Transverse colon (tissue), 4 donors: Measurements from ENCODE around the gene TBCK. TPM values are rescaled to one million over a fixed set of nuclear protein-coding genes. Genes with fewer than 3 reads are reported as not detected.

Experiments used
- DNase-seq: peaks from one replicate; pipeline ENCODE4 v3.0.0-alpha.2; 2019
- H3K27ac ChIP-seq, 4 donors: fragments of 200-600 bp; sonication (generic); 2 replicates each; pipeline ENCODE4 v1.5.1; 2016 to 2018; ENCODE audit warnings: inconsistent platforms in 4 of 4
- H3K27me3 ChIP-seq: fragments of 200-600 bp; sonication (generic); 2 replicates; pipeline ENCODE4 v1.5.1; 2017; ENCODE audit warnings: inconsistent platforms
- H3K36me3 ChIP-seq, 4 donors: fragments of 200-600 bp; sonication (generic); 2 replicates each; pipeline ENCODE4 v1.5.1; 2017 to 2019; ENCODE audit warnings: inconsistent platforms in 4 of 4
- H3K4me1 ChIP-seq, 4 donors: fragments of 200-600 bp; sonication (generic); 2 replicates each; pipeline ENCODE4 v1.5.1; 2017 to 2020; ENCODE audit warnings: inconsistent platforms in 4 of 4
- H3K4me3 ChIP-seq, 4 donors: fragments of 200-600 bp; sonication (generic); 1 replicate in 1 of 4; 2 replicates in 3 of 4; pipeline versions ENCODE4 v1.5.1 to v1.6.1; 2017 to 2019; ENCODE audit warnings: inconsistent platforms in 4 of 4
- H3K9me3 ChIP-seq, 2 donors: fragments of 200-600 bp; sonication (generic); 2 replicates each; pipeline ENCODE4 v1.5.1; 2017 to 2019; ENCODE audit warnings: inconsistent platforms in 2 of 2
- EP300 ChIP-seq: sonication (generic); formaldehyde crosslinking; IDR thresholded peaks from one replicate; pipeline ENCODE4 v1.6.1; 2017; ENCODE audit warnings: antibody characterized with exemption, low read depth
- POLR2A ChIP-seq: fragments of 450-650 bp; IDR thresholded peaks from one replicate; pipeline ENCODE4 v1.6.1; 2016; ENCODE audit warnings: antibody characterized with exemption, mild to moderate bottlenecking, moderate library complexity
- POLR2AphosphoS5 ChIP-seq, 3 donors: sonication (generic); formaldehyde crosslinking; IDR thresholded peaks; one replicate each; pipeline ENCODE4 v1.6.1; 2016; ENCODE audit warnings: antibody characterized with exemption in 3 of 3
- WGBS, 2 donors: methylation state at CpG; one replicate each; pipeline ENCODE4 v1.1.5; 2018; ENCODE audit warnings: low coverage in 1 of 2; 5-methylcytosine and 5-hydroxymethylcytosine counted together
- in situ Hi-C, 4 donors: fragments of 200-750 bp; cut with MboI; loops; one replicate each; pipeline versions ENCODE4 v1.15.0 to v1.15.1; 2017; ENCODE audit warnings: low sequenced_read_pairs in 3 of 4, low pct_ligation_motif_present in 1 of 4, low pct_unique_long_range_greater_than_20kb in 1 of 4
- intact Hi-C: fragments of 100-400 bp; cut with DNase I; formaldehyde crosslinking; loops from one replicate; pipeline ENCODE4 v1.15.1; 2023; ENCODE audit warnings: low total_unique reads
- total RNA-seq, 4 donors: library from RNA; depleted of rRNA; stranded (reverse); fragments of >200 nt; gene quantifications; one replicate each; pipeline ENCODE4 v1.1.0, GENCODE V29; 2016
- TF ChIP-seq, protein P1 (sequence below), 5 experiments: fragments of 200-600 bp in 3 of 5; fragments of 450-650 bp in 2 of 5; sonication (generic) in 3 of 5; IDR thresholded peaks; 1 replicate in 2 of 5; 2 replicates in 3 of 5; pipeline ENCODE4 v1.5.1; 2016 to 2017; ENCODE audit warnings: antibody characterized with exemption in 5 of 5, inconsistent platforms in 3 of 5, mild to moderate bottlenecking in 2 of 5, moderate library complexity in 1 of 5

Gene TBCK
- total RNA-seq, 4 donors from 2014 or later, result 31.0 to 82.7 (median 51.4) TPM

DNA sequence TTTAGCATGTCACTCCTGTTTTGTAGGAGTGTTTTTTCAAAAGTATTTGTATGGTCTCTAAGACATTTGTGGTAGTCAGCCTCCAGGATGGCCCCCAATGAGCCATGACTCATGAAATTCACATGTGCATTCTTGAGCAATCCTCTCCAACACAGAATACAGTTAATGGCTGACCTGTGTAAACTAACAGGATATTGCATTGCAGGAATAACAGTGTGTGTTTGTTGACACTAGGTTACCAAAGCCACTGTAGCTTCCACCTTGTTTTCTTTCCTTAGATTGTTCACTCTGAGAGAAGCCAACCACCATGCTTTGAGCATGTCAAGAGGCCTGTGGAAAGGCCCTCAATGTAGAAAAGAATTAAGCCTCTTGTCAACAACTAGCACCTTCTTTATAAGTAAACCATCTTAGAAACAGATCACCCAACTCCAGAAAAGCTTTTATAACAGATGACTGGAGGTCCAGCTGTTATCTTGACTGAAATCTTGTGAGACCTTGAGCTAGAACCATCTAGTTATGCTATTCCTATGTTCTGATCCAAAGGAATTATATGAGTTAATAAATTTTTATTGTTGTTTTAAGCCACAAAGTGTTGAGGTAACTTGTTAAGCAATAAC lies 28.5 kb downstream of the TBCK start:
- H3K27ac ChIP-seq, result no peak overlapping the region
- H3K9me3 ChIP-seq, result no peaks in the 10 kb centered on the region

GRCh38 chr4:106286611-106287010 lies 29.4 kb downstream of the TBCK start:
- Histone ChIP-seq H3K4me1 (peaks cover 0 to 4% (median 0%) of the 10 kb centered on the region in 4 donors), H3K27me3 (no peaks in the 10 kb centered on the region), H3K27ac (no peak overlapping the region), H3K4me3 (no peak overlapping the region), H3K36me3 (no peaks in the 10 kb centered on the region), H3K9me3 (no peaks in the 10 kb centered on the region)
- DNase-seq, result no peak
- 93 to 95% methylated on average over 8 of the region's 8 CpGs for WGBS, 2 donors
- TF ChIP-seq, protein P1, sequence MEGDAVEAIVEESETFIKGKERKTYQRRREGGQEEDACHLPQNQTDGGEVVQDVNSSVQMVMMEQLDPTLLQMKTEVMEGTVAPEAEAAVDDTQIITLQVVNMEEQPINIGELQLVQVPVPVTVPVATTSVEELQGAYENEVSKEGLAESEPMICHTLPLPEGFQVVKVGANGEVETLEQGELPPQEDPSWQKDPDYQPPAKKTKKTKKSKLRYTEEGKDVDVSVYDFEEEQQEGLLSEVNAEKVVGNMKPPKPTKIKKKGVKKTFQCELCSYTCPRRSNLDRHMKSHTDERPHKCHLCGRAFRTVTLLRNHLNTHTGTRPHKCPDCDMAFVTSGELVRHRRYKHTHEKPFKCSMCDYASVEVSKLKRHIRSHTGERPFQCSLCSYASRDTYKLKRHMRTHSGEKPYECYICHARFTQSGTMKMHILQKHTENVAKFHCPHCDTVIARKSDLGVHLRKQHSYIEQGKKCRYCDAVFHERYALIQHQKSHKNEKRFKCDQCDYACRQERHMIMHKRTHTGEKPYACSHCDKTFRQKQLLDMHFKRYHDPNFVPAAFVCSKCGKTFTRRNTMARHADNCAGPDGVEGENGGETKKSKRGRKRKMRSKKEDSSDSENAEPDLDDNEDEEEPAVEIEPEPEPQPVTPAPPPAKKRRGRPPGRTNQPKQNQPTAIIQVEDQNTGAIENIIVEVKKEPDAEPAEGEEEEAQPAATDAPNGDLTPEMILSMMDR (IDR thresholded peaks at IDR 0.05), result no peak
- intact Hi-C loops (no loop called here), in situ Hi-C loops (no loop called here)

More for the DNA sequence above, 28.5 kb downstream of the TBCK start:
- peaks cover 0 to 4% (median 0%) of the 10 kb centered on the region in 4 donors for H3K4me1 ChIP-seq
- no peaks in the 10 kb centered on the region for H3K27me3 ChIP-seq
- no peak overlapping the region for H3K4me3 ChIP-seq
- DNase-seq, result no peak
- intact Hi-C loops, result no loop called here
- no peaks in the 10 kb centered on the region for H3K36me3 ChIP-seq
- in situ Hi-C loops, result no loop called here
- TF ChIP-seq EP300 (no peak), POLR2AphosphoS5 (IDR thresholded peaks at IDR 0.05) (no peak), POLR2A (no peak)
- TF ChIP-seq, protein P1 (IDR thresholded peaks at IDR 0.05), result no peak

- H3K4me1 ChIP-seq, result peaks cover 0 to 4% (median 0%) of the 10 kb centered on the region in 4 donors
- in situ Hi-C loops (no loop called here), intact Hi-C loops (no loop called here)
- no peaks in the 10 kb centered on the region for H3K36me3 ChIP-seq
- no peak overlapping the region for H3K4me3 ChIP-seq
- WGBS, 2 donors, result 67 to 77% methylated on average over 3 of the region's 3 CpGs
- no peaks in the 10 kb centered on the region for H3K27me3 ChIP-seq
- DNase-seq, result no peak
- H3K9me3 ChIP-seq, result no peaks in the 10 kb centered on the region
- no peak overlapping the region for H3K27ac ChIP-seq
- TF ChIP-seq POLR2AphosphoS5 (IDR thresholded peaks at IDR 0.05) (no peak), POLR2A (no peak), EP300 (no peak)
Measured at GRCh38 chr4:106284227-106284626, 31.8 kb downstream of the TBCK start.

GRCh38 chr4:106277140-106277675 lies 38.8 kb downstream of the TBCK start:
- in situ Hi-C loops, result no loop called here

More at GRCh38 chr4:106277140-106277675, 38.8 kb downstream of the TBCK start:
- no peak for TF ChIP-seq EP300
- TF ChIP-seq POLR2AphosphoS5 (IDR thresholded peaks at IDR 0.05), result no peak
- TF ChIP-seq POLR2A, result no peak
- TF ChIP-seq, protein P1 (IDR thresholded peaks at IDR 0.05), result no peak
- WGBS, 2 donors, result 59 to 75% methylated on average over 1 of the region's 1 CpG
- Histone ChIP-seq H3K4me1 (no peaks in the 10 kb centered on the region), H3K4me3 (no peak overlapping the region), H3K36me3 (peaks cover 0 to 8% (median 0%) of the 10 kb centered on the region in 4 donors), H3K27me3 (no peaks in the 10 kb centered on the region), H3K27ac (no peak overlapping the region), H3K9me3 (no peaks in the 10 kb centered on the region)
- DNase-seq, result no peak
- intact Hi-C loops, result no loop called here
